Trophoblast cell (in vitro differentiated cells and primary cell): ENCODE measurements around the gene LRRN1.

Source experiments
- DNase-seq, 2 donors: peaks; one replicate each; pipeline ENCODE4 v3.0.0-alpha.2; 2016
- H2AFZ ChIP-seq: 2 replicates; pipeline ENCODE4 v1.6.1; 2013; ENCODE audit warnings: low read length, moderate library complexity, mild to moderate bottlenecking; ENCODE audit not compliant: insufficient read depth, poor library complexity
- H2AK5ac ChIP-seq: 2 replicates; pipeline ENCODE4 v1.6.1; 2013; ENCODE audit warnings: mild to moderate bottlenecking, low read length
- H2BK120ac ChIP-seq: 2 replicates; pipeline ENCODE4 v1.6.1; 2013; ENCODE audit warnings: low read length, mild to moderate bottlenecking, moderate library complexity; ENCODE audit not compliant: insufficient read depth, poor library complexity
- H2BK12ac ChIP-seq: 2 replicates; pipeline ENCODE4 v1.6.1; 2013; ENCODE audit warnings: mild to moderate bottlenecking, low read length, moderate library complexity
- H2BK5ac ChIP-seq: 2 replicates; pipeline ENCODE4 v1.6.1; 2013; ENCODE audit warnings: low read length, low read depth, moderate library complexity, mild to moderate bottlenecking; ENCODE audit not compliant: poor library complexity
- H3K14ac ChIP-seq: 2 replicates; pipeline ENCODE4 v1.6.1; 2013; ENCODE audit warnings: mild to moderate bottlenecking, low read length
- H3K18ac ChIP-seq: 2 replicates; pipeline ENCODE4 v1.6.1; 2013; ENCODE audit warnings: mild to moderate bottlenecking, low read length
- H3K23ac ChIP-seq: 2 replicates; pipeline ENCODE4 v1.6.1; 2013; ENCODE audit warnings: low read length
- H3K27ac ChIP-seq: 2 replicates; pipeline ENCODE4 v1.5.1; 2013; ENCODE audit warnings: low read depth, mild to moderate bottlenecking, inconsistent platforms, low read length, moderate library complexity
- H3K27me3 ChIP-seq: 2 replicates; pipeline ENCODE4 v1.6.1; 2013; ENCODE audit warnings: inconsistent platforms, mild to moderate bottlenecking, low read length, moderate library complexity; ENCODE audit not compliant: insufficient read depth
- H3K36me3 ChIP-seq, 2 experiments: 1 replicate in 1 of 2; 2 replicates in 1 of 2; pipeline ENCODE4 v1.6.1; 2013; ENCODE audit warnings: low read length in 2 of 2, mild to moderate bottlenecking in 2 of 2, moderate library complexity in 1 of 2; ENCODE audit not compliant: insufficient read depth in 2 of 2, control insufficient read depth in 1 of 2
- H3K4ac ChIP-seq: 2 replicates; pipeline ENCODE4 v1.6.1; 2013; ENCODE audit warnings: low read depth, mild to moderate bottlenecking, low read length, moderate library complexity
- H3K4me1 ChIP-seq, 2 experiments: 1 replicate in 1 of 2; 2 replicates in 1 of 2; pipeline ENCODE4 v1.6.1; 2013; ENCODE audit warnings: low read length in 2 of 2, mild to moderate bottlenecking in 2 of 2, moderate library complexity in 1 of 2; ENCODE audit not compliant: insufficient read depth in 2 of 2, control insufficient read depth in 1 of 2
- H3K4me2 ChIP-seq: 2 replicates; pipeline ENCODE4 v1.6.1; 2013; ENCODE audit warnings: inconsistent platforms, mild to moderate bottlenecking, low read length, moderate library complexity
- H3K4me3 ChIP-seq: 2 replicates; pipeline ENCODE4 v1.5.1; 2013; ENCODE audit warnings: mild to moderate bottlenecking, low read depth, low read length, inconsistent platforms
- H3K79me1 ChIP-seq: one replicate; pipeline ENCODE4 v1.6.1; 2013; ENCODE audit warnings: low read length
- H3K79me2 ChIP-seq: 2 replicates; pipeline ENCODE4 v1.6.1; 2013; ENCODE audit warnings: low read length, mild to moderate bottlenecking; ENCODE audit not compliant: control insufficient read depth, insufficient read depth, poor library complexity
- H3K9ac ChIP-seq: 2 replicates; pipeline ENCODE4 v1.6.1; 2013; ENCODE audit warnings: mild to moderate bottlenecking, low read length
- H3K9me3 ChIP-seq: 2 replicates; pipeline ENCODE4 v1.6.1; 2013; ENCODE audit warnings: low read depth, mild to moderate bottlenecking, control low read depth, inconsistent platforms, low read length; ENCODE audit not compliant: insufficient read depth
- H4K12ac ChIP-seq: 2 replicates; pipeline ENCODE4 v1.6.1; 2013; ENCODE audit warnings: low read depth, mild to moderate bottlenecking, low read length, moderate library complexity
- H4K8ac ChIP-seq: 2 replicates; pipeline ENCODE4 v1.6.1; 2013; ENCODE audit warnings: low read depth, mild to moderate bottlenecking, low read length, moderate library complexity
- H4K91ac ChIP-seq: one replicate; pipeline ENCODE4 v1.6.1; 2013; ENCODE audit warnings: low read depth, mild to moderate bottlenecking, low read length, moderate library complexity
- WGBS: extraction: QIAGEN DNeasy Blood & Tissue Kit; methylation state at CpG from one replicate; pipeline ENCODE4 v1.1.7; 2013; ENCODE audit warnings: missing lambda C conversion rate; ENCODE audit not compliant: insufficient read length, insufficient coverage; ENCODE audit errors: extremely low coverage; 5-methylcytosine and 5-hydroxymethylcytosine counted together

The LRRN1 gene

GRCh38 chr3:3804560-3804959, 5.3 kb downstream of the LRRN1 start:
- Histone ChIP-seq H3K14ac (no peak overlapping the region), H3K9ac (no peak overlapping the region), H4K12ac (no peak overlapping the region), H3K36me3 (peaks cover 12 to 31% of the 10 kb centered on the region in 2 experiments), H3K18ac (no peak overlapping the region), H4K8ac (no peak overlapping the region), H3K79me2 (peaks cover 30% of the 10 kb centered on the region), H3K27ac (no peak overlapping the region), H3K4me2 (no peak overlapping the region), H4K91ac (no peak overlapping the region), H3K23ac (no peak overlapping the region), H2AFZ (no peak overlapping the region), H2BK5ac (no peak overlapping the region), H2BK12ac (no peak overlapping the region), H3K4me3 (no peak overlapping the region), H3K79me1 (peaks cover 16% of the 10 kb centered on the region), H2BK120ac (no peak overlapping the region), H3K27me3 (no peaks in the 10 kb centered on the region), H2AK5ac (no peak overlapping the region), H3K4me1 (peaks cover 0 to 2% of the 10 kb centered on the region in 2 experiments), H3K9me3 (no peaks in the 10 kb centered on the region), H3K4ac (peak overlapping the region; percentile 23)
- DNase-seq, result no peak
- WGBS, result no CpG with 5 or more reads among the region's 2 CpGs

- Histone ChIP-seq H3K23ac (no peak overlapping the region), H4K91ac (no peak overlapping the region), H2BK12ac (no peak overlapping the region), H3K79me2 (peaks cover 17% of the 10 kb centered on the region), H2AK5ac (no peak overlapping the region), H3K79me1 (peaks cover under 1% of the 10 kb centered on the region), H3K4me2 (no peak overlapping the region), H3K4ac (peak overlapping the region; percentile 16), H3K18ac (no peak overlapping the region), H3K36me3 (peaks cover 14 to 35% of the 10 kb centered on the region in 2 experiments), H4K8ac (no peak overlapping the region), H2BK120ac (no peak overlapping the region), H3K4me3 (no peak overlapping the region), H2BK5ac (no peak overlapping the region), H4K12ac (no peak overlapping the region), H2AFZ (no peak overlapping the region), H3K14ac (no peak overlapping the region), H3K27me3 (no peaks in the 10 kb centered on the region), H3K9ac (no peak overlapping the region), H3K4me1 (peaks cover 0 to 2% of the 10 kb centered on the region in 2 experiments), H3K27ac (no peak overlapping the region), H3K9me3 (no peaks in the 10 kb centered on the region)
- no CpG with 5 or more reads among the region's 7 CpGs for WGBS
- DNase-seq, result no peak
Measured at GRCh38 chr3:3806092-3806491, 6.9 kb downstream of the LRRN1 start.

GRCh38 chr3:3806856-3807255, 7.6 kb downstream of the LRRN1 start:
- H3K4me2 ChIP-seq, result no peak overlapping the region
- peaks cover 15% of the 10 kb centered on the region for H3K79me2 ChIP-seq
- no peak for DNase-seq
- no peak overlapping the region for H3K23ac ChIP-seq
- H4K91ac ChIP-seq, result no peak overlapping the region
- no peak overlapping the region for H3K27ac ChIP-seq
- no peak overlapping the region for H2BK120ac ChIP-seq
- H3K9ac ChIP-seq, result no peak overlapping the region
- no peak overlapping the region for H4K12ac ChIP-seq
- H3K4ac ChIP-seq, result peak overlapping the region; percentile 74
- no peaks in the 10 kb centered on the region for H3K79me1 ChIP-seq
- no peaks in the 10 kb centered on the region for H3K9me3 ChIP-seq
- no peak overlapping the region for H2AFZ ChIP-seq
- no peak overlapping the region for H2BK5ac ChIP-seq
- no peak overlapping the region for H3K14ac ChIP-seq
- WGBS, result no CpG with 5 or more reads among the region's 6 CpGs
- peaks cover 0 to 2% of the 10 kb centered on the region in 2 experiments for H3K4me1 ChIP-seq
- no peak overlapping the region for H2AK5ac ChIP-seq
- H3K4me3 ChIP-seq, result no peak overlapping the region
- no peak overlapping the region for H3K18ac ChIP-seq
- H3K36me3 ChIP-seq, result peaks cover 14 to 35% of the 10 kb centered on the region in 2 experiments
- H4K8ac ChIP-seq, result no peak overlapping the region
- H2BK12ac ChIP-seq, result no peak overlapping the region
- no peaks in the 10 kb centered on the region for H3K27me3 ChIP-seq

- Histone ChIP-seq H3K4me1 (no peaks in the 10 kb centered on the region), H3K23ac (no peak overlapping the region), H2BK12ac (no peak overlapping the region), H4K12ac (no peak overlapping the region), H3K14ac (no peak overlapping the region), H3K4ac (peak overlapping the region; percentile 15), H2BK120ac (no peak overlapping the region), H2BK5ac (no peak overlapping the region), H3K9ac (no peak overlapping the region), H4K91ac (no peak overlapping the region), H3K79me1 (no peaks in the 10 kb centered on the region), H3K4me3 (no peak overlapping the region), H3K27me3 (no peaks in the 10 kb centered on the region), H3K18ac (no peak overlapping the region), H4K8ac (no peak overlapping the region), H3K9me3 (no peaks in the 10 kb centered on the region), H3K4me2 (no peak overlapping the region), H3K79me2 (peaks cover 3% of the 10 kb centered on the region), H3K27ac (no peak overlapping the region), H2AFZ (no peak overlapping the region), H2AK5ac (no peak overlapping the region), H3K36me3 (peaks cover 10 to 38% of the 10 kb centered on the region in 2 experiments)
- DNase-seq, result no peak
- WGBS, result no CpG with 5 or more reads among the region's 5 CpGs
Measured at GRCh38 chr3:3813013-3813412, 13.8 kb downstream of the LRRN1 start.
